Measurements from ENCODE around the gene FHOD3.

FHOD3 gene

GRCh38 chr18:36262971-36263370, 34.5 kb upstream of the FHOD3 start:
- Histone ChIP-seq H3K79me2 (ENCODE audit: control insufficient read depth, insufficient read depth, low read length) (no peaks in the 10 kb centered on the region), H3K18ac (ENCODE audit: low read length) (no peak overlapping the region), H3K23ac (ENCODE audit: low read length) (no peak overlapping the region), H3K4ac (ENCODE audit: low read depth, low read length) (no peak overlapping the region), H3K79me1 (ENCODE audit: low read length) (no peaks in the 10 kb centered on the region), H3K27ac (ENCODE audit: low read depth, low read length) (no peak overlapping the region), H2AK5ac (ENCODE audit: low read length) (no peak overlapping the region), H4K8ac (ENCODE audit: low read depth, low read length) (no peak overlapping the region), H3K27me3 (ENCODE audit: insufficient read depth, low read length, poor library complexity) (no peaks in the 10 kb centered on the region), H2BK15ac (replicated peaks; ENCODE audit: low read depth) (no peak overlapping the region), H3K56ac (ENCODE audit: low read length) (no peak overlapping the region), H2BK5ac (ENCODE audit: low read length) (no peak overlapping the region), H3K9ac (ENCODE audit: low read length) (no peak overlapping the region), H3K4me3 (ENCODE audit: low read length) (no peak overlapping the region), H3K4me2 (ENCODE audit: low read length) (no peak overlapping the region), H3K4me1 (ENCODE audit: control insufficient read depth, low read depth, low read length) (no peaks in the 10 kb centered on the region), H4K5ac (ENCODE audit: low read length) (no peak overlapping the region), H2BK120ac (ENCODE audit: low read depth, low read length) (no peak overlapping the region), H3K36me3 (ENCODE audit: control insufficient read depth, insufficient read depth, low read length) (no peaks in the 10 kb centered on the region)
- no peak for DNase-seq
- WGBS (ENCODE audit: extremely low coverage, insufficient coverage, low lambda C conversion rate) = no CpG with 5 or more reads among the region's 1 CpG

GRCh38 chr18:36264283-36264682, 33.2 kb upstream of the FHOD3 start:
- no peak overlapping the region for H3K4ac ChIP-seq (ENCODE audit: low read depth, low read length)
- H3K9ac ChIP-seq (ENCODE audit: low read length) = no peak overlapping the region
- no peak for DNase-seq
- H3K4me1 ChIP-seq (ENCODE audit: control insufficient read depth, low read depth, low read length) = no peaks in the 10 kb centered on the region
- no peak overlapping the region for H3K56ac ChIP-seq (ENCODE audit: low read length)
- no peaks in the 10 kb centered on the region for H3K27me3 ChIP-seq (ENCODE audit: insufficient read depth, low read length, poor library complexity)
- H2BK5ac ChIP-seq (ENCODE audit: low read length) = no peak overlapping the region
- no peak overlapping the region for H4K8ac ChIP-seq (ENCODE audit: low read depth, low read length)
- H2BK15ac ChIP-seq (replicated peaks; ENCODE audit: low read depth) = no peak overlapping the region
- no peak overlapping the region for H3K4me3 ChIP-seq (ENCODE audit: low read length)
- no peaks in the 10 kb centered on the region for H3K36me3 ChIP-seq (ENCODE audit: control insufficient read depth, insufficient read depth, low read length)
- H3K27ac ChIP-seq (ENCODE audit: low read depth, low read length) = no peak overlapping the region
- no peaks in the 10 kb centered on the region for H3K79me2 ChIP-seq (ENCODE audit: control insufficient read depth, insufficient read depth, low read length)
- no peak overlapping the region for H3K23ac ChIP-seq (ENCODE audit: low read length)
- no peak overlapping the region for H2AK5ac ChIP-seq (ENCODE audit: low read length)
- no peak overlapping the region for H2BK120ac ChIP-seq (ENCODE audit: low read depth, low read length)
- H3K4me2 ChIP-seq (ENCODE audit: low read length) = no peak overlapping the region
- H3K18ac ChIP-seq (ENCODE audit: low read length) = no peak overlapping the region
- no peak overlapping the region for H4K5ac ChIP-seq (ENCODE audit: low read length)
- no CpG with 5 or more reads among the region's 8 CpGs for WGBS (ENCODE audit: extremely low coverage, insufficient coverage, low lambda C conversion rate)
- H3K79me1 ChIP-seq (ENCODE audit: low read length) = no peaks in the 10 kb centered on the region

GRCh38 chr18:36265015-36265414, 32.5 kb upstream of the FHOD3 start:
- Histone ChIP-seq H4K5ac (ENCODE audit: low read length) (no peak overlapping the region), H2BK15ac (replicated peaks; ENCODE audit: low read depth) (no peak overlapping the region), H3K56ac (ENCODE audit: low read length) (no peak overlapping the region), H3K27me3 (ENCODE audit: insufficient read depth, low read length, poor library complexity) (no peaks in the 10 kb centered on the region), H3K18ac (ENCODE audit: low read length) (no peak overlapping the region), H3K27ac (ENCODE audit: low read depth, low read length) (no peak overlapping the region), H3K4me2 (ENCODE audit: low read length) (no peak overlapping the region), H3K36me3 (ENCODE audit: control insufficient read depth, insufficient read depth, low read length) (no peaks in the 10 kb centered on the region), H3K4me3 (ENCODE audit: low read length) (no peak overlapping the region), H2BK5ac (ENCODE audit: low read length) (no peak overlapping the region), H2AK5ac (ENCODE audit: low read length) (no peak overlapping the region), H3K4ac (ENCODE audit: low read depth, low read length) (no peak overlapping the region), H4K8ac (ENCODE audit: low read depth, low read length) (no peak overlapping the region), H3K4me1 (ENCODE audit: control insufficient read depth, low read depth, low read length) (no peaks in the 10 kb centered on the region), H3K9ac (ENCODE audit: low read length) (no peak overlapping the region), H3K23ac (ENCODE audit: low read length) (no peak overlapping the region), H2BK120ac (ENCODE audit: low read depth, low read length) (no peak overlapping the region), H3K79me1 (ENCODE audit: low read length) (no peaks in the 10 kb centered on the region), H3K79me2 (ENCODE audit: control insufficient read depth, insufficient read depth, low read length) (no peaks in the 10 kb centered on the region)
- peak; percentile 11 for DNase-seq
- no CpG with 5 or more reads among the region's 5 CpGs for WGBS (ENCODE audit: extremely low coverage, insufficient coverage, low lambda C conversion rate)

- Histone ChIP-seq H4K8ac (ENCODE audit: low read depth, low read length) (no peak overlapping the region), H3K56ac (ENCODE audit: low read length) (no peak overlapping the region), H3K23ac (ENCODE audit: low read length) (no peak overlapping the region), H3K4ac (ENCODE audit: low read depth, low read length) (no peak overlapping the region), H3K18ac (ENCODE audit: low read length) (no peak overlapping the region), H3K36me3 (ENCODE audit: control insufficient read depth, insufficient read depth, low read length) (no peaks in the 10 kb centered on the region), H3K27me3 (ENCODE audit: insufficient read depth, low read length, poor library complexity) (no peaks in the 10 kb centered on the region), H2BK5ac (ENCODE audit: low read length) (no peak overlapping the region), H3K79me1 (ENCODE audit: low read length) (no peaks in the 10 kb centered on the region), H2AK5ac (ENCODE audit: low read length) (no peak overlapping the region), H3K9ac (ENCODE audit: low read length) (no peak overlapping the region), H4K5ac (ENCODE audit: low read length) (no peak overlapping the region), H3K4me1 (ENCODE audit: control insufficient read depth, low read depth, low read length) (no peaks in the 10 kb centered on the region), H3K79me2 (ENCODE audit: control insufficient read depth, insufficient read depth, low read length) (no peaks in the 10 kb centered on the region), H3K4me2 (ENCODE audit: low read length) (no peak overlapping the region), H2BK120ac (ENCODE audit: low read depth, low read length) (no peak overlapping the region), H3K27ac (ENCODE audit: low read depth, low read length) (no peak overlapping the region), H3K4me3 (ENCODE audit: low read length) (no peak overlapping the region), H2BK15ac (replicated peaks; ENCODE audit: low read depth) (no peak overlapping the region)
- DNase-seq = no peak
- no CpG with 5 or more reads among the region's 4 CpGs for WGBS (ENCODE audit: extremely low coverage, insufficient coverage, low lambda C conversion rate)
Measured at GRCh38 chr18:36269157-36269556, 28.4 kb upstream of the FHOD3 start.

GRCh38 chr18:36271153-36271552, 26.4 kb upstream of the FHOD3 start:
- H2BK5ac ChIP-seq (ENCODE audit: low read length) = no peak overlapping the region
- no peak overlapping the region for H3K56ac ChIP-seq (ENCODE audit: low read length)
- no peak overlapping the region for H4K8ac ChIP-seq (ENCODE audit: low read depth, low read length)
- no peaks in the 10 kb centered on the region for H3K79me2 ChIP-seq (ENCODE audit: control insufficient read depth, insufficient read depth, low read length)
- DNase-seq = no peak
- H3K27me3 ChIP-seq (ENCODE audit: insufficient read depth, low read length, poor library complexity) = no peaks in the 10 kb centered on the region
- no peak overlapping the region for H4K5ac ChIP-seq (ENCODE audit: low read length)
- H3K23ac ChIP-seq (ENCODE audit: low read length) = no peak overlapping the region
- H2BK120ac ChIP-seq (ENCODE audit: low read depth, low read length) = no peak overlapping the region
- H3K36me3 ChIP-seq (ENCODE audit: control insufficient read depth, insufficient read depth, low read length) = no peaks in the 10 kb centered on the region
- H3K9ac ChIP-seq (ENCODE audit: low read length) = no peak overlapping the region
- H2BK15ac ChIP-seq (replicated peaks; ENCODE audit: low read depth) = no peak overlapping the region
- H3K4me3 ChIP-seq (ENCODE audit: low read length) = no peak overlapping the region
- no peaks in the 10 kb centered on the region for H3K4me1 ChIP-seq (ENCODE audit: control insufficient read depth, low read depth, low read length)
- no peak overlapping the region for H2AK5ac ChIP-seq (ENCODE audit: low read length)
- H3K4ac ChIP-seq (ENCODE audit: low read depth, low read length) = no peak overlapping the region
- no peak overlapping the region for H3K18ac ChIP-seq (ENCODE audit: low read length)
- H3K79me1 ChIP-seq (ENCODE audit: low read length) = no peaks in the 10 kb centered on the region
- no peak overlapping the region for H3K4me2 ChIP-seq (ENCODE audit: low read length)
- no peak overlapping the region for H3K27ac ChIP-seq (ENCODE audit: low read depth, low read length)

GRCh38 chr18:36273347-36273746, 24.2 kb upstream of the FHOD3 start:
- Histone ChIP-seq H2BK15ac (replicated peaks; ENCODE audit: low read depth) (no peak overlapping the region), H3K79me1 (ENCODE audit: low read length) (no peaks in the 10 kb centered on the region), H3K4me1 (ENCODE audit: control insufficient read depth, low read depth, low read length) (no peaks in the 10 kb centered on the region), H2BK5ac (ENCODE audit: low read length) (no peak overlapping the region), H2BK120ac (ENCODE audit: low read depth, low read length) (no peak overlapping the region), H3K9ac (ENCODE audit: low read length) (no peak overlapping the region), H3K27me3 (ENCODE audit: insufficient read depth, low read length, poor library complexity) (no peaks in the 10 kb centered on the region), H3K79me2 (ENCODE audit: control insufficient read depth, insufficient read depth, low read length) (no peaks in the 10 kb centered on the region), H3K18ac (ENCODE audit: low read length) (no peak overlapping the region), H3K4me3 (ENCODE audit: low read length) (no peak overlapping the region), H3K4ac (ENCODE audit: low read depth, low read length) (no peak overlapping the region), H3K56ac (ENCODE audit: low read length) (no peak overlapping the region), H2AK5ac (ENCODE audit: low read length) (no peak overlapping the region), H3K36me3 (ENCODE audit: control insufficient read depth, insufficient read depth, low read length) (no peaks in the 10 kb centered on the region), H4K8ac (ENCODE audit: low read depth, low read length) (no peak overlapping the region), H3K23ac (ENCODE audit: low read length) (no peak overlapping the region), H4K5ac (ENCODE audit: low read length) (no peak overlapping the region), H3K4me2 (ENCODE audit: low read length) (no peak overlapping the region), H3K27ac (ENCODE audit: low read depth, low read length) (no peak overlapping the region)
- no peak for DNase-seq
- no CpG with 5 or more reads among the region's 8 CpGs for WGBS (ENCODE audit: extremely low coverage, insufficient coverage, low lambda C conversion rate)
